GM13976 (cell line): Measurements from ENCODE around the gene A1BG.

Source experiments
- DNase-seq: peaks from one replicate; pipeline ENCODE4 v3.0.0; 2012; ENCODE audit warnings: low spot score
- in situ Hi-C: fragments of 300-500 bp; cut with MboI; formaldehyde crosslinking; loops from one replicate; pipeline ENCODE4 v1.12.0; 2022; ENCODE audit warnings: low sequenced_read_pairs, mixed read lengths, inconsistent platforms; ENCODE audit not compliant: unreplicated experiment
- TF ChIP-seq, protein P1 (sequence below): IDR thresholded peaks from 2 replicates; pipeline ENCODE4 v1.5.1; 2012; ENCODE audit warnings: borderline replicate concordance, mild to moderate bottlenecking; ENCODE audit not compliant: insufficient read depth; ENCODE audit errors: extremely low read depth, missing control alignments, control extremely low read depth

A1BG gene

DNA sequence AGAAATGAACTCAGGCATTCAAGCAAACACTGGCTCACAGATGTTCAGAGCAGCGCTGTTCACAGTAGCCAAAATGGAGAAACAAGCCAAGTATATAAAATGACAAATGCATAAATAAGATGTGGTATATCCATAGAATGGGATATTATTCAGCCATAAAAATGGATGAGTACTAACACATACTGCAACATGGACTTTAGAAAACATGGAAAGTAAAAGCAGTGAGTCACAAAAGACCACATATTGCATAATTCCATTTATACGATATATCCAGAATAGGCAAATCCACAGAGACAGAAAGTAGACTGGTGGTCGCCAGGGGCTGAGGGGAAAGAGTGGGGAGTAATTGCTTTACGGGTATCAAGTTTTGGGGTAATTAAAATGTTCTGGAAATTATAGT, 20.9 kb upstream of the A1BG start:
- in situ Hi-C loops: no loop called here
- TF ChIP-seq, protein P1, sequence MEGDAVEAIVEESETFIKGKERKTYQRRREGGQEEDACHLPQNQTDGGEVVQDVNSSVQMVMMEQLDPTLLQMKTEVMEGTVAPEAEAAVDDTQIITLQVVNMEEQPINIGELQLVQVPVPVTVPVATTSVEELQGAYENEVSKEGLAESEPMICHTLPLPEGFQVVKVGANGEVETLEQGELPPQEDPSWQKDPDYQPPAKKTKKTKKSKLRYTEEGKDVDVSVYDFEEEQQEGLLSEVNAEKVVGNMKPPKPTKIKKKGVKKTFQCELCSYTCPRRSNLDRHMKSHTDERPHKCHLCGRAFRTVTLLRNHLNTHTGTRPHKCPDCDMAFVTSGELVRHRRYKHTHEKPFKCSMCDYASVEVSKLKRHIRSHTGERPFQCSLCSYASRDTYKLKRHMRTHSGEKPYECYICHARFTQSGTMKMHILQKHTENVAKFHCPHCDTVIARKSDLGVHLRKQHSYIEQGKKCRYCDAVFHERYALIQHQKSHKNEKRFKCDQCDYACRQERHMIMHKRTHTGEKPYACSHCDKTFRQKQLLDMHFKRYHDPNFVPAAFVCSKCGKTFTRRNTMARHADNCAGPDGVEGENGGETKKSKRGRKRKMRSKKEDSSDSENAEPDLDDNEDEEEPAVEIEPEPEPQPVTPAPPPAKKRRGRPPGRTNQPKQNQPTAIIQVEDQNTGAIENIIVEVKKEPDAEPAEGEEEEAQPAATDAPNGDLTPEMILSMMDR: no peak
- no peak for DNase-seq

- in situ Hi-C loops: no loop called here
- DNase-seq: no peak
- TF ChIP-seq, protein P1: no peak
Observed at GRCh38 chr19:58372311-58373133, 19.2 kb upstream of the A1BG start.

GRCh38 chr19:58368561-58369360, 15.5 kb upstream of the A1BG start:
- in situ Hi-C loops: no loop called here
- TF ChIP-seq, protein P1: no peak

GRCh38 chr19:58367698-58368454, 14.6 kb upstream of the A1BG start:
- TF ChIP-seq, protein P1: no peak
- in situ Hi-C loops: no loop called here
- no peak for DNase-seq

More at GRCh38 chr19:58368561-58369360, 15.5 kb upstream of the A1BG start:
- DNase-seq: no peak

DNA sequence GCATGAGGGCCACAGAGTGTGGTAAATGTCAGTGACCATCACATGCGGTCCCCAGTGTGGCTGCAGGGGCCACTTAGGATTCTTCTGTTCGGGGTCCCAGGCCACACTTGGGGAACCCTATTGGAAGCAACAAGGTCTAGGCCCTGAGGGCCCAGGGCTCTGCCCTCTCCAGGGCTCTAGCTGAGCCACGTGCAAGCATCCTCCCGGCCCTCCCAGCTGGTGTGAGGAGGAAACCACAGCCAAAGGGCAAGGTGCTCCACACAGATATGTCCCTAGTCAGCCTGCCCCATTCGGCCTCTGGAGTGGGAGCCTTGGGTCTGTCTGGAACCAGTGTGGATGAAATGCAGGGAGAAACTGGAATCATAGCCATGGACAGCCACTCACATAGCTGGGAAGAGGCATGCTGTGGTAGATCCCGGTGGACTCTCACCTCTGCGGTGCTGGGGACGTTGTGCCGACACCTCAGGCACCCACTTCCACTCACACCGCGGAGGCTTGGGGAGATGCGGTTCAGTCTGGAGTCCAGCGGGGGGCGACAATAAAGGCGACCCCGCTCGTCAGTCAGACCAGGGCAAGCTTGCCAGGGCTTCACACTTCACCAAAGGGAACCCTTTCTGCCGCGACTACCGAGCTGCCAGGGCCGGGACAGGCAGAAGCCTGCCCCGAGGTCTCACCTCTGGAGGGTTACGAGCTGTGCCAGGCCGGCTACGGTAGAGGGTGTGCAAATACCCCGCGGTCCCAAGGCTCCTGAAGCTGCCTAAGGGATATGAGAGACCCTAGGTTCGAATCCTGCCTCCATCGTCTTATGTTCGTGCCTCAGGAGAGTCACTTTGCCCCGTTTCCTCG, 13.5 kb upstream of the A1BG start:
- no peak for DNase-seq
- in situ Hi-C loops: no loop called here
- TF ChIP-seq, protein P1: no peak
